H1 (cell line): ENCODE results near the gene KLK6. TPM values are rescaled to one million over a fixed set of nuclear protein-coding genes. Genes with fewer than 3 reads are reported as not detected.

Experiments
- CTCF ChIA-PET: fragments of 300-600 bp; sonication (Branson Sonifier 250); formaldehyde crosslinking; loops from one replicate; lab custom pipeline; 2021; ENCODE audit not compliant: partially characterized antibody; lab: Charles Lee
- POLR2A ChIA-PET: fragments of 300-600 bp; sonication (Branson Sonifier 250); formaldehyde crosslinking; loops from one replicate; lab custom pipeline; 2021; ENCODE audit warnings: inconsistent platforms; ENCODE audit not compliant: partially characterized antibody; lab: Charles Lee
- DNase-seq, 2 experiments: peaks; one replicate each; pipeline versions ENCODE4 v3.0.0 to v3.0.0-alpha.2; 2010 to 2022; ENCODE audit warnings: low spot score in 2 of 2, low read depth in 1 of 2, mixed read lengths in 1 of 2
- FAIRE-seq: peaks from 2 replicates; lab custom pipeline; 2011; peaks lifted over from hg19 to GRCh38; lab: Jason Lieb, UNC
- H2AFZ ChIP-seq: 2 replicates; pipeline ENCODE4 v1.8.1; 2012; ENCODE audit warnings: low read length, inconsistent platforms
- H2AK5ac ChIP-seq: 2 replicates; pipeline ENCODE4 v1.6.1; 2013; ENCODE audit warnings: low read depth, low read length
- H2BK120ac ChIP-seq: replicated peaks from 2 replicates; pipeline ENCODE3; 2013; ENCODE audit warnings: low read depth, low read length, inconsistent platforms
- H2BK12ac ChIP-seq: 2 replicates; pipeline ENCODE4 v1.6.1; 2013; ENCODE audit warnings: low read depth, low read length
- H2BK15ac ChIP-seq: 2 replicates; pipeline ENCODE4 v1.6.1; 2013; ENCODE audit warnings: low read length
- H2BK20ac ChIP-seq: 2 replicates; pipeline ENCODE4 v1.6.1; 2013; ENCODE audit warnings: low read length
- H2BK5ac ChIP-seq: 2 replicates; pipeline ENCODE4 v1.6.1; 2013; ENCODE audit warnings: low read depth, low read length
- H3K14ac ChIP-seq: 2 replicates; pipeline ENCODE4 v1.6.1; 2013; ENCODE audit warnings: inconsistent platforms; ENCODE audit not compliant: insufficient read length
- H3K18ac ChIP-seq: 2 replicates; pipeline ENCODE4 v1.6.1; 2013; ENCODE audit warnings: low read length; ENCODE audit errors: extremely low read depth
- H3K23ac ChIP-seq: 2 replicates; pipeline ENCODE4 v1.6.1; 2013; ENCODE audit warnings: inconsistent platforms; ENCODE audit not compliant: insufficient read length
- H3K23me2 ChIP-seq: 2 replicates; pipeline ENCODE4 v1.6.1; 2013; ENCODE audit warnings: low read depth, low read length
- H3K27ac ChIP-seq: 2 replicates; pipeline ENCODE4 v1.6.1; 2011; ENCODE audit warnings: low read depth, low read length, inconsistent platforms
- H3K27me3 ChIP-seq, 4 experiments: replicated peaks in 1 of 4; 1 replicate in 1 of 4; 2 replicates in 3 of 4; pipeline versions ENCODE4 v1.6.1 to v1.8.1; 2011 to 2013; ENCODE audit warnings: low read length in 3 of 4, mild to moderate bottlenecking in 3 of 4, inconsistent platforms in 2 of 4, mixed read lengths in 2 of 4, moderate library complexity in 1 of 4; ENCODE audit not compliant: control insufficient read depth in 3 of 4, insufficient read depth in 3 of 4; ENCODE audit errors: extremely low read depth in 1 of 4
- H3K36me3 ChIP-seq, 4 experiments: 2 replicates each; pipeline versions ENCODE4 v1.6.1 to v1.8.1; 2011 to 2013; ENCODE audit warnings: mild to moderate bottlenecking in 4 of 4, low read length in 3 of 4, moderate library complexity in 2 of 4, control low read depth in 1 of 4, inconsistent platforms in 1 of 4; ENCODE audit not compliant: insufficient read depth in 4 of 4, control insufficient read depth in 2 of 4
- H3K4ac ChIP-seq: replicated peaks from 2 replicates; pipeline ENCODE3; 2013; ENCODE audit warnings: low read length, low read depth, mixed read lengths, inconsistent platforms; ENCODE audit not compliant: insufficient read length
- H3K4me1 ChIP-seq, 4 experiments: replicated peaks in 1 of 4; 1 replicate in 1 of 4; 2 replicates in 3 of 4; pipeline versions ENCODE4 v1.6.1 to v1.8.1; 2011 to 2013; ENCODE audit warnings: low read length in 3 of 4, inconsistent platforms in 2 of 4, mixed read lengths in 1 of 4; ENCODE audit not compliant: insufficient read depth in 4 of 4, control insufficient read depth in 3 of 4
- H3K4me2 ChIP-seq, 2 experiments: 2 replicates each; pipeline versions ENCODE4 v1.6.1 to v1.8.1; 2011 to 2013; ENCODE audit warnings: low read depth in 2 of 2, low read length in 2 of 2, control low read depth in 1 of 2, inconsistent platforms in 1 of 2, mild to moderate bottlenecking in 1 of 2; ENCODE audit not compliant: insufficient read depth in 1 of 2
- H3K4me3 ChIP-seq, 4 experiments: fragments of 200-600, 300-600 bp in 1 of 4; sonication (generic), shearing (Covaris generic), sonication (Bioruptor Twin) in 1 of 4; 2 replicates each; pipeline versions ENCODE4 v1.5.1 to v1.8.1; 2011 to 2016; ENCODE audit warnings: low read length in 4 of 4, low read depth in 3 of 4, control low read depth in 2 of 4, inconsistent platforms in 2 of 4, mild to moderate bottlenecking in 2 of 4, mixed read lengths in 1 of 4, moderate library complexity in 1 of 4; ENCODE audit not compliant: insufficient read depth in 2 of 4; ENCODE audit errors: extremely low read depth in 1 of 4
- H3K56ac ChIP-seq: replicated peaks from 2 replicates; pipeline ENCODE3; 2013; ENCODE audit warnings: low read depth, mild to moderate bottlenecking, mixed read lengths, low read length, inconsistent platforms; ENCODE audit not compliant: insufficient read length
- H3K79me1 ChIP-seq: 2 replicates; pipeline ENCODE4 v1.6.1; 2013; ENCODE audit warnings: low read depth, low read length, control low read depth
- H3K79me2 ChIP-seq, 2 experiments: 2 replicates each; pipeline versions ENCODE4 v1.6.1 to v1.8.1; 2012 to 2013; ENCODE audit warnings: low read length in 2 of 2, mild to moderate bottlenecking in 2 of 2, inconsistent platforms in 1 of 2; ENCODE audit not compliant: insufficient read depth in 2 of 2, control insufficient read depth in 1 of 2
- H3K9ac ChIP-seq, 4 experiments: replicated peaks in 1 of 4; 1 replicate in 1 of 4; 2 replicates in 3 of 4; pipeline versions ENCODE4 v1.6.1 to v1.8.1; 2011 to 2013; ENCODE audit warnings: low read depth in 3 of 4, low read length in 3 of 4, control low read depth in 2 of 4, mild to moderate bottlenecking in 2 of 4, moderate library complexity in 2 of 4, inconsistent platforms in 1 of 4; ENCODE audit errors: extremely low read depth in 1 of 4
- H3K9me3 ChIP-seq, 2 experiments: 2 replicates each; pipeline versions ENCODE4 v1.6.1 to v1.8.1; 2012 to 2013; ENCODE audit warnings: mild to moderate bottlenecking in 2 of 2, moderate library complexity in 2 of 2, control low read depth in 1 of 2, inconsistent platforms in 1 of 2, low read depth in 1 of 2, low read length in 1 of 2, mixed read lengths in 1 of 2; ENCODE audit not compliant: insufficient read depth in 2 of 2
- H4K20me1 ChIP-seq, 2 experiments: replicated peaks in 1 of 2; 2 replicates each; pipeline versions ENCODE3 to v1.8.1; 2011 to 2013; ENCODE audit warnings: inconsistent platforms in 2 of 2, low read length in 2 of 2, mild to moderate bottlenecking in 1 of 2; ENCODE audit not compliant: insufficient read depth in 2 of 2, control insufficient read depth in 1 of 2
- H4K5ac ChIP-seq: 2 replicates; pipeline ENCODE4 v1.6.1; 2013; ENCODE audit warnings: low read length, low read depth, mixed read lengths, inconsistent platforms; ENCODE audit not compliant: insufficient read length
- H4K8ac ChIP-seq: 2 replicates; pipeline ENCODE4 v1.8.0; 2013; ENCODE audit warnings: mild to moderate bottlenecking, moderate library complexity, low read length, inconsistent platforms; ENCODE audit not compliant: insufficient read depth; ENCODE audit errors: extremely low read depth
- H4K91ac ChIP-seq: replicated peaks from 2 replicates; pipeline ENCODE3; 2013; ENCODE audit warnings: low read length, mixed read lengths, inconsistent platforms; ENCODE audit not compliant: insufficient read length
- BCL11A ChIP-seq, 2 experiments: IDR thresholded peaks; one replicate each; pipeline ENCODE4 v1.6.1; 2011; ENCODE audit warnings: low read depth in 2 of 2, low read length in 2 of 2, mild to moderate bottlenecking in 2 of 2
- BRCA1 ChIP-seq: IDR thresholded peaks from 2 replicates; pipeline ENCODE4 v1.6.1; 2012; ENCODE audit warnings: low read depth, low read length, improper control_type of control experiment
- CTBP2 ChIP-seq: IDR thresholded peaks from 2 replicates; pipeline ENCODE4 v1.7.0; 2011; ENCODE audit warnings: borderline replicate concordance, mild to moderate bottlenecking, moderate library complexity, mixed read lengths, low read length; ENCODE audit not compliant: insufficient read depth, insufficient read length
- FOSL1 ChIP-seq: IDR thresholded peaks from 2 replicates; pipeline ENCODE4 v1.6.1; 2011; ENCODE audit warnings: mild to moderate bottlenecking, low read depth, low read length, moderate library complexity; ENCODE audit not compliant: insufficient read depth
- NANOG ChIP-seq: IDR thresholded peaks from 2 replicates; pipeline ENCODE4 v1.6.1; 2011; ENCODE audit warnings: low read length, low read depth, mild to moderate bottlenecking, inconsistent platforms; ENCODE audit not compliant: insufficient read depth, poor library complexity, severe bottlenecking
- POU5F1 ChIP-seq: IDR thresholded peaks from 2 replicates; pipeline ENCODE4 v1.6.1; 2011; ENCODE audit warnings: low read depth, mild to moderate bottlenecking, low read length, moderate library complexity
- RXRA ChIP-seq: IDR thresholded peaks from 2 replicates; pipeline ENCODE4 v1.6.1; 2011; ENCODE audit warnings: low read depth, mild to moderate bottlenecking, low read length, moderate library complexity; ENCODE audit not compliant: insufficient read depth
- WGBS, 2 experiments: shearing (Covaris generic) in 1 of 2; methylation state at CpG; one replicate each; pipeline versions ENCODE4 v1.1.6 to v1.1.7; 2013 to 2015; ENCODE audit warnings: low lambda C conversion rate in 2 of 2, mixed read lengths in 2 of 2, inconsistent platforms in 1 of 2, low coverage in 1 of 2, missing lambda C conversion rate in 1 of 2; ENCODE audit not compliant: insufficient replicate concordance in 2 of 2, insufficient coverage in 1 of 2, insufficient read length in 1 of 2; ENCODE audit errors: extremely low coverage in 1 of 2, missing lambda C conversion rate in 1 of 2; 5-methylcytosine and 5-hydroxymethylcytosine counted together
- polyA plus RNA-seq, 7 experiments: library from polyadenylated mRNA; depleted of rRNA in 3 of 7; stranded (reverse) in 5 of 7; unstranded in 2 of 7; fragments of >200 nt in 5 of 7; fragments of 200-250 nt in 2 of 7; gene quantifications; 1 replicate in 5 of 7; 2 replicates in 1 of 7; 4 replicates in 1 of 7; pipeline versions ENCODE4 v1.2.1 to v1.2.3, GENCODE V29; 2011 to 2013; ENCODE audit warnings: missing spikeins in 2 of 7, mixed read lengths in 2 of 7
- total RNA-seq: library from RNA; stranded (reverse); fragmentation: NEBNext Ultra II Directional; extraction: Animal tissue kit (Norgen Biotek cat#: 25700); gene quantifications from 2 replicates; pipeline ENCODE4 v1.2.1, GENCODE V29; 2021
- TF ChIP-seq, protein P1 (sequence below): IDR thresholded peaks from 2 replicates; pipeline ENCODE4 v1.6.1; 2012; ENCODE audit warnings: inconsistent platforms
- TF ChIP-seq, protein P2 (sequence below): IDR thresholded peaks from 2 replicates; pipeline ENCODE4 v1.6.1; 2011; ENCODE audit warnings: low read depth, mild to moderate bottlenecking, low read length; ENCODE audit not compliant: insufficient read depth
- TF ChIP-seq, protein P3 (sequence below): IDR thresholded peaks from 2 replicates; pipeline ENCODE4 v1.6.1; 2012; ENCODE audit warnings: low read length, inconsistent platforms

The KLK6 gene
- total and polyA plus RNA-seq, 2 of the 8 experiments (the other 6 are each of a cell fraction or from before 2014, with no cell fraction given) = 0.69 to 3.2 TPM

DNA sequence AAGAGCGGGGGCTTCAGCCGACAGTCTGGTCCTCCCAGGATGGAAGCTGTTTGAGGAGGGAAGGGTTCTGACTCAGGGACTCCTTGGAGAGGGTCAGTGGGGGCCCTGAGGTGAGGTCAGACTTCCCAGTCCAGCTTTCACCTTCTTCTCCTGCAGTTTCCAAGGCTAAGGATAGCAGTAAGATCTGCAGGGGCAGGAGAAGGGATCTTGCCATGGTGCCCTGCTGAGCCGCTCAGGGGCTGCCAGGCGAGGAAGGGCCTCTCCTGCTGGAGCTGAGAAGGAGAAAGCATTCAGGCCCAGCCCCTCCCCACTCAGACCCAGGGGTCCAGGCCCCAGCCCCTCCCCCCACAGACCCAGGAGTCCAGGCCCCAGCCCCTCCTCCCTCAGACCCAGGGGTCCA is 12.8 kb upstream of the KLK6 start:
- Histone ChIP-seq H3K18ac (no peak overlapping the region), H2BK12ac (no peak overlapping the region), H3K23ac (no peak overlapping the region), H3K4me3 (no peak overlapping the region), H2BK5ac (no peak overlapping the region; the same call in 1 of the 2 replicates), H3K79me1 (no peaks in the 10 kb centered on the region), H3K56ac (no peak overlapping the region), H4K8ac (no peak overlapping the region), H3K27me3 (peaks cover 0 to 6% (median 1%) of the 10 kb centered on the region in 4 experiments; a peak in 3 of 7 replicates), H3K23me2 (peaks cover 2% of the 10 kb centered on the region; the same call in 1 of the 2 replicates), H4K20me1 (no peaks in the 10 kb centered on the region), H3K27ac (no peak overlapping the region), H3K36me3 (peaks cover 0 to 1% (median 0%) of the 10 kb centered on the region in 4 experiments; a peak in 2 of 8 replicates), H2BK20ac (no peak overlapping the region), H3K4me1 (peaks cover 0 to 23% (median 12%) of the 10 kb centered on the region in 4 experiments; a peak in 5 of 7 replicates), H4K91ac (no peak overlapping the region), H4K5ac (no peak overlapping the region), H3K9me3 (no peaks in the 10 kb centered on the region), H2BK15ac (no peak overlapping the region), H2AFZ (no peak overlapping the region), H3K14ac (no peak overlapping the region), H3K4me2 (no peak overlapping the region), H2AK5ac (no peak overlapping the region), H3K4ac (no peak overlapping the region), H3K9ac (no peak overlapping the region), H2BK120ac (no peak overlapping the region), H3K79me2 (no peaks in the 10 kb centered on the region)
- ChIA-PET CTCF (interaction anchor here (1.1 to 1.2 kb wide), 3 partner anchors 34 to 61 kb away, joined by 3 to 5 read pairs (median 3); no protein-coding TSS in a partner anchor), POLR2A (interaction anchor here (1.0 kb wide), 1 partner anchor 8 kb away, joined by 3 read pairs; no protein-coding TSS in a partner anchor)
- FAIRE-seq (no peak), DNase-seq (no peak)
- 79% methylated on average over 2 of the region's 4 CpGs; no CpG with 5 or more reads in 1 of the 2 experiments for WGBS, 2 experiments
- no peak for TF ChIP-seq CTBP2
- no peak for TF ChIP-seq FOSL1
- TF ChIP-seq, protein P1, sequence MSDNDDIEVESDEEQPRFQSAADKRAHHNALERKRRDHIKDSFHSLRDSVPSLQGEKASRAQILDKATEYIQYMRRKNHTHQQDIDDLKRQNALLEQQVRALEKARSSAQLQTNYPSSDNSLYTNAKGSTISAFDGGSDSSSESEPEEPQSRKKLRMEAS = no peak
- TF ChIP-seq RXRA = no peak
- TF ChIP-seq BCL11A (IDR thresholded peaks at IDR 0.05; ENCODE audit: low read depth in 2 of 2, low read length in 2 of 2) = no peak
- no peak for TF ChIP-seq POU5F1
- TF ChIP-seq, protein P2, sequence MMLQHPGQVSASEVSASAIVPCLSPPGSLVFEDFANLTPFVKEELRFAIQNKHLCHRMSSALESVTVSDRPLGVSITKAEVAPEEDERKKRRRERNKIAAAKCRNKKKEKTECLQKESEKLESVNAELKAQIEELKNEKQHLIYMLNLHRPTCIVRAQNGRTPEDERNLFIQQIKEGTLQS = no peak
- TF ChIP-seq, protein P3, sequence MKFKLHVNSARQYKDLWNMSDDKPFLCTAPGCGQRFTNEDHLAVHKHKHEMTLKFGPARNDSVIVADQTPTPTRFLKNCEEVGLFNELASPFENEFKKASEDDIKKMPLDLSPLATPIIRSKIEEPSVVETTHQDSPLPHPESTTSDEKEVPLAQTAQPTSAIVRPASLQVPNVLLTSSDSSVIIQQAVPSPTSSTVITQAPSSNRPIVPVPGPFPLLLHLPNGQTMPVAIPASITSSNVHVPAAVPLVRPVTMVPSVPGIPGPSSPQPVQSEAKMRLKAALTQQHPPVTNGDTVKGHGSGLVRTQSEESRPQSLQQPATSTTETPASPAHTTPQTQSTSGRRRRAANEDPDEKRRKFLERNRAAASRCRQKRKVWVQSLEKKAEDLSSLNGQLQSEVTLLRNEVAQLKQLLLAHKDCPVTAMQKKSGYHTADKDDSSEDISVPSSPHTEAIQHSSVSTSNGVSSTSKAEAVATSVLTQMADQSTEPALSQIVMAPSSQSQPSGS = no peak
- TF ChIP-seq BRCA1 = no peak
- no peak for TF ChIP-seq NANOG
